A673 (cell line): Measurements from ENCODE around the gene CHD9.

ENCODE experiments used
- CTCF ChIP-seq: fragments of 300-800, 200-600 bp; sonication (generic); conservative IDR thresholded peaks from 2 replicates; pipeline ENCODE4 v1.5.1; 2017; ENCODE audit warnings: low read depth, mild to moderate bottlenecking, antibody characterized with exemption, low read length, moderate library complexity, mixed read lengths
- EZH2 ChIP-seq: fragments of 200-600 bp; sonication (generic); IDR thresholded peaks from 2 replicates; pipeline ENCODE4 v1.6.1; 2017; ENCODE audit warnings: borderline replicate concordance, low read depth, mild to moderate bottlenecking, mixed read lengths, antibody characterized with exemption, low read length; ENCODE audit not compliant: poor library complexity, severe bottlenecking

GRCh38 chr16:53297477-53297876 is 242.7 kb downstream of the CHD9 start:
- TF ChIP-seq CTCF (no peak), EZH2 (no peak)
